Urinary bladder (tissue), 4 donors: ENCODE data around the gene KRT82. TPM values are rescaled to one million over a fixed set of nuclear protein-coding genes. Genes with fewer than 3 reads are reported as not detected.
"Not testable (repeated sequence)": the region's sequence is repeated elsewhere in the genome, so short reads cannot be mapped to it uniquely, and the experiment has no call there.

Source experiments
- DNase-seq: peaks from one replicate; pipeline ENCODE4 v3.0.0-alpha.2; 2015; ENCODE audit errors: extremely low spot score
- H3K27ac ChIP-seq: one replicate; pipeline ENCODE4 v1.5.1; 2013; ENCODE audit warnings: low read depth, mild to moderate bottlenecking, moderate library complexity
- H3K36me3 ChIP-seq: one replicate; pipeline ENCODE4 v1.6.1; 2013; ENCODE audit warnings: mild to moderate bottlenecking, moderate library complexity; ENCODE audit not compliant: insufficient read depth
- H3K4me1 ChIP-seq: one replicate; pipeline ENCODE4 v1.6.1; 2013; ENCODE audit warnings: mild to moderate bottlenecking, moderate library complexity; ENCODE audit not compliant: insufficient read depth
- H3K4me3 ChIP-seq: one replicate; pipeline ENCODE4 v1.5.1; 2013; ENCODE audit warnings: low read depth, low read length
- whole genome bisulfite sequencing: extraction: QIAGEN DNeasy Blood & Tissue Kit; methylation state at CpG from one replicate; pipeline ENCODE4 v1.1.7; 2013; 5-methylcytosine and 5-hydroxymethylcytosine counted together
- polyA plus RNA-seq: library from polyadenylated mRNA; stranded (reverse); fragments of 200-250 nt; gene quantifications from one replicate; pipeline ENCODE4 v1.2.3, GENCODE V29; 2013
- total RNA-seq: library from RNA; depleted of rRNA; stranded (reverse); fragments of >200 nt; gene quantifications from one replicate; pipeline ENCODE4 v1.2.3, GENCODE V29; 2014
- donor health status: healthy with polysubstance abuse.
- donor health status: healthy.

Gene KRT82
- not detected for total RNA-seq
- polyA plus RNA-seq, result 0.06 TPM

GRCh38 chr12:52405922-52406385, at the start of gene KRT82:
TSS of gene KRT82 (minus strand) at chr12:52406335. CDS start at chr12:52406277, 58 bp downstream.
- H3K4me1 ChIP-seq, result no peaks in the 10 kb centered on the region
- no peaks in the 10 kb centered on the region for H3K36me3 ChIP-seq
- WGBS, result 93% methylated on average over 14 of the region's 14 CpGs
- no peak within 1 kb of the TSS for H3K27ac ChIP-seq
- H3K4me3 ChIP-seq, result no peak within 1 kb of the TSS
- no peak for DNase-seq

GRCh38 chr12:52455821-52456220, 49.7 kb upstream of the KRT82 start:
- DNase-seq, result no peak
- Histone ChIP-seq H3K36me3 (no peaks in the 10 kb centered on the region), H3K27ac (no peak overlapping the region), H3K4me1 (no peaks in the 10 kb centered on the region), H3K4me3 (no peak overlapping the region)
- 92% methylated on average over 1 of the region's 1 CpG for WGBS

GRCh38 chr12:52454411-52455201, 48.5 kb upstream of the KRT82 start:
- Histone ChIP-seq H3K4me3 (no peak overlapping the region), H3K27ac (no peak overlapping the region), H3K36me3 (no peaks in the 10 kb centered on the region), H3K4me1 (no peaks in the 10 kb centered on the region)
- WGBS, result 57% methylated on average over 3 of the region's 3 CpGs
- DNase-seq, result no peak

GRCh38 chr12:52452101-52452500, 46.0 kb upstream of the KRT82 start, which contains the start of gene KRT6B:
TSS of gene KRT6B (minus strand) at chr12:52452146. CDS start at chr12:52452078, 68 bp downstream.
- DNase-seq, result no peak
- no peaks in the 10 kb centered on the region for H3K4me1 ChIP-seq
- no peak within 1 kb of the TSS for H3K27ac ChIP-seq
- no peaks in the 10 kb centered on the region for H3K36me3 ChIP-seq
- H3K4me3 ChIP-seq, result no peak within 1 kb of the TSS
- 88% methylated on average over 6 of the region's 6 CpGs for WGBS

- no peak overlapping the region for H3K4me3 ChIP-seq
- no peak for DNase-seq
- no peak overlapping the region for H3K27ac ChIP-seq
- WGBS, result 68% methylated on average over 3 of the region's 3 CpGs
- H3K36me3 ChIP-seq, result no peaks in the 10 kb centered on the region
- H3K4me1 ChIP-seq, result no peaks in the 10 kb centered on the region
Observed at GRCh38 chr12:52448228-52448627, 42.1 kb upstream of the KRT82 start.

GRCh38 chr12:52447196-52447595, 41.1 kb upstream of the KRT82 start:
- WGBS, result 94% methylated on average over 11 of the region's 11 CpGs
- DNase-seq, H3K4me1 ChIP-seq, H3K4me3 ChIP-seq, H3K36me3 ChIP-seq, H3K27ac ChIP-seq: not testable (repeated sequence)

- 86% methylated on average over 6 of the region's 6 CpGs for WGBS
- Histone ChIP-seq H3K27ac (no peak overlapping the region), H3K4me1 (no peaks in the 10 kb centered on the region), H3K4me3 (no peak overlapping the region), H3K36me3 (no peaks in the 10 kb centered on the region)
- no peak for DNase-seq
Observed at GRCh38 chr12:52446367-52447045, 40.4 kb upstream of the KRT82 start.

- Histone ChIP-seq H3K36me3 (no peaks in the 10 kb centered on the region), H3K27ac (no peak overlapping the region), H3K4me3 (no peak overlapping the region), H3K4me1 (no peaks in the 10 kb centered on the region)
- no peak for DNase-seq
- WGBS, result 68% methylated on average over 3 of the region's 3 CpGs
Observed at GRCh38 chr12:52445876-52446275, 39.7 kb upstream of the KRT82 start.

GRCh38 chr12:52444647-52445595, 38.8 kb upstream of the KRT82 start:
- no peak for DNase-seq
- Histone ChIP-seq H3K4me1 (no peaks in the 10 kb centered on the region), H3K4me3 (no peak overlapping the region), H3K36me3 (no peaks in the 10 kb centered on the region), H3K27ac (no peak overlapping the region)
- WGBS, result 76% methylated on average over 10 of the region's 10 CpGs

- DNase-seq, result no peak
- H3K36me3 ChIP-seq, result no peaks in the 10 kb centered on the region
- no peak overlapping the region for H3K27ac ChIP-seq
- WGBS, result 85% methylated on average over 3 of the region's 3 CpGs
- H3K4me3 ChIP-seq, result no peak overlapping the region
- no peaks in the 10 kb centered on the region for H3K4me1 ChIP-seq
Observed at GRCh38 chr12:52443966-52444365, 37.8 kb upstream of the KRT82 start.

- no peaks in the 10 kb centered on the region for H3K36me3 ChIP-seq
- no peak overlapping the region for H3K4me3 ChIP-seq
- no peak for DNase-seq
- no peak overlapping the region for H3K27ac ChIP-seq
- no peaks in the 10 kb centered on the region for H3K4me1 ChIP-seq
- WGBS, result 32% methylated on average over 6 of the region's 6 CpGs
Observed at GRCh38 chr12:52442600-52443061, 36.5 kb upstream of the KRT82 start.

GRCh38 chr12:52441320-52441911, 35.3 kb upstream of the KRT82 start:
- WGBS, result 75% methylated on average over 9 of the region's 9 CpGs

GRCh38 chr12:52440821-52441319, 34.7 kb upstream of the KRT82 start:
- no peaks in the 10 kb centered on the region for H3K4me1 ChIP-seq
- no peak overlapping the region for H3K4me3 ChIP-seq
- H3K36me3 ChIP-seq, result no peaks in the 10 kb centered on the region
- WGBS, result 82% methylated on average over 5 of the region's 5 CpGs
- no peak overlapping the region for H3K27ac ChIP-seq
- no peak for DNase-seq

More at GRCh38 chr12:52441320-52441911, 35.3 kb upstream of the KRT82 start:
- no peaks in the 10 kb centered on the region for H3K36me3 ChIP-seq
- no peak for DNase-seq
- H3K27ac ChIP-seq, result no peak overlapping the region
- no peaks in the 10 kb centered on the region for H3K4me1 ChIP-seq
- H3K4me3 ChIP-seq, result no peak overlapping the region
